ENCODE results near the gene SPG11.
"Not testable (repeated sequence)": the region's sequence is repeated elsewhere in the genome, so short reads cannot be mapped to it uniquely, and the experiment has no call there.

Gene SPG11

DNA sequence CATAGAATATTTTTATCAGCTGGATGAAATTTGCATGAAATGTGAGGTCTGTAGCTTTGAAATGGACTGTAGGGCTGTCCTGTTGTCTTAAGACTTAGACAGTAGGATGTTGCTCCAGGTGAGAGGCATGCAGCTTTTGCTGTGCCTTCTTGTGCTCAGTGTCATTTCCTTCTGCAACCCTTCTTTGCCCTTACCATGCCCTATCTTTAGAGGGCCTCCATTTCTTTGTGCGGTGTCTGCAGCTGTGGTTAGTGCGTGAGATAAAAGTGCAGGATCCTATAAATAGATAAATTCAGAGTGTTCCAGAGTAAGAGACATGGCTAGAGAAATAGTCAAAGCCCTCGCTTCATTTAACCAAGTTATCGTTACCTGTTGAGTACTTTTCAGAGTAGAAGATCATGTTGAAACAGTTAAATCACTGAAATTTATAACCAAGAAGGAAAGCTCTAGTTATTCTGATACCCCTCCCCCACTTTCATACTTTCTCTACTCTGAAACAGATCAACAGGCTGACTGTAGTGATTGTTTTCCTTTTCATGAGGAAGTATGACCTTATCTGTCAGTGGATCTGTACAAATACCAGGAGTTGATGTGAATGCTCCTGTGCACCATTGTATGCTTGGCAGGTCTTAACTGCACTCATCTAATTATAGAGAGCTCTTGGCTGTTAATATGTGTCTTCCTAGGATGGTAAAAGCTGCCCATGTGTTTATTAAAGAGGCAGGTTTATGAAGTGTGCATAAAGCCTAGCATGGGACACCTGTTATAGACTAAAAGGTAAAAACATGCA is 108.3 kb downstream of the SPG11 start:
- TF ChIP-seq, protein P1, sequence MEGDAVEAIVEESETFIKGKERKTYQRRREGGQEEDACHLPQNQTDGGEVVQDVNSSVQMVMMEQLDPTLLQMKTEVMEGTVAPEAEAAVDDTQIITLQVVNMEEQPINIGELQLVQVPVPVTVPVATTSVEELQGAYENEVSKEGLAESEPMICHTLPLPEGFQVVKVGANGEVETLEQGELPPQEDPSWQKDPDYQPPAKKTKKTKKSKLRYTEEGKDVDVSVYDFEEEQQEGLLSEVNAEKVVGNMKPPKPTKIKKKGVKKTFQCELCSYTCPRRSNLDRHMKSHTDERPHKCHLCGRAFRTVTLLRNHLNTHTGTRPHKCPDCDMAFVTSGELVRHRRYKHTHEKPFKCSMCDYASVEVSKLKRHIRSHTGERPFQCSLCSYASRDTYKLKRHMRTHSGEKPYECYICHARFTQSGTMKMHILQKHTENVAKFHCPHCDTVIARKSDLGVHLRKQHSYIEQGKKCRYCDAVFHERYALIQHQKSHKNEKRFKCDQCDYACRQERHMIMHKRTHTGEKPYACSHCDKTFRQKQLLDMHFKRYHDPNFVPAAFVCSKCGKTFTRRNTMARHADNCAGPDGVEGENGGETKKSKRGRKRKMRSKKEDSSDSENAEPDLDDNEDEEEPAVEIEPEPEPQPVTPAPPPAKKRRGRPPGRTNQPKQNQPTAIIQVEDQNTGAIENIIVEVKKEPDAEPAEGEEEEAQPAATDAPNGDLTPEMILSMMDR (IDR thresholded peaks at IDR 0.05; ENCODE audit: low read depth, low read length), result no peak
- no peak for DNase-seq (ENCODE audit: extremely low read depth, low read depth)

DNA sequence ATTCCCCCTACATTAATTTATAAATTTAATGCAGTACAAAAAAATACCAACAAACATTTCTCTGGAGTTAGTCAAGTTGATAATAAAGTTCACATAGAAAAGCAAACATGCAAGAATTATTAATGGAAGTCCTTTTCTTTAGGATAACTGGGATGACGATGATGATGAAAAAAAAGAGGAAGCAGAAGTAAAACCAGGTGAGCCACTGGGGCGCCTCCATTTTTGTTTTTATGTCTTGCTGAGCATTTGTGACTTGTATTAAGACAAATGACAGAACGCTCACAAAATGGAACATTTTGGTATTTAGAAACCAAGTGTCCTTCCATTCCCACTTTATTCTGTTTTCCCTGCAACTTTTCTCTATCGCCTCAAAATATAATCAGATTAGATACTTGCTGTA is 112.7 kb downstream of the SPG11 start:
- no peak for DNase-seq (ENCODE audit: extremely low read depth, low read depth)

DNA sequence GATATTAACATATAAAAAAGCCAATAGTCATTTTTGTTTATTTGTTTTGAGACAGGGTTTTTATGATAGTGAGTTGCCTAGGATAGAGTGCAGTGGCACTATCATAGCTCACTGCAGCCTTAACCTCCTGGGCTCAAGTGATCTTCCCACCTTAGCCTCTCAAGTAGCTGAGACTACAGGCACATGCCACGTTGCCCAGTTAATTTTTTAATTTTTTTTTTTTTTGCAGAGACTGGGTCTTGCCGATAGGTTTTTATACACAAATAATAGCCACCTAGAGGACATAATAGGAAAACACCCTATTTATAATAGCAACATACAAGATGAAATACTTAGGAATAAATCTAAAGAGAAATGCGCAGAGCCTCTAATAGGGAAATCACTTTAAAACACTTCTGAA is 113.2 kb downstream of the SPG11 start:
- TF ChIP-seq, protein P1 (IDR thresholded peaks at IDR 0.05; ENCODE audit: low read depth, low read length), result peak; percentile 29
- no peak for DNase-seq (ENCODE audit: extremely low read depth, low read depth)

More for the DNA sequence above, 112.7 kb downstream of the SPG11 start:
- TF ChIP-seq, protein P1 (IDR thresholded peaks at IDR 0.05; ENCODE audit: low read depth, low read length), result no peak

DNA sequence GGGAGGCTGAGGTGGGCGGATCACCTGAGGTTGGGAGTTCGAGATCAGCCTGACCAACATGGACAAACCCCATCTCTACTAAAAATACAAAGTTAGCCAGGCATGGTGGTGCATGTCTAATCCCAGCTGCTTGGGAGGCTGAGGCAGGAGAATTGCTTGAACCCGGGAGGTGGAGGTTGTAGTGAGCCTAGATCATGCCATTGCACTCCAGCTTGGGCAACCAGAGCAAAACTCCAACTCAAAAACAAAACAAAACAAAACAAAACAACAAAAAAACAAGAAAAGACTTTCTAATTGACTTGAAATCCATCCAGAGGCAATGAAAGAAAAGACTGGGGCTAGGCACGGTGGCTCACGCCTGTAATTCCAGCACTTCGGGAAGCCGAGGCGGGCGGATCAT is 114.3 kb downstream of the SPG11 start:
- DNase-seq (ENCODE audit: extremely low read depth, low read depth), result not testable (repeated sequence)

DNA sequence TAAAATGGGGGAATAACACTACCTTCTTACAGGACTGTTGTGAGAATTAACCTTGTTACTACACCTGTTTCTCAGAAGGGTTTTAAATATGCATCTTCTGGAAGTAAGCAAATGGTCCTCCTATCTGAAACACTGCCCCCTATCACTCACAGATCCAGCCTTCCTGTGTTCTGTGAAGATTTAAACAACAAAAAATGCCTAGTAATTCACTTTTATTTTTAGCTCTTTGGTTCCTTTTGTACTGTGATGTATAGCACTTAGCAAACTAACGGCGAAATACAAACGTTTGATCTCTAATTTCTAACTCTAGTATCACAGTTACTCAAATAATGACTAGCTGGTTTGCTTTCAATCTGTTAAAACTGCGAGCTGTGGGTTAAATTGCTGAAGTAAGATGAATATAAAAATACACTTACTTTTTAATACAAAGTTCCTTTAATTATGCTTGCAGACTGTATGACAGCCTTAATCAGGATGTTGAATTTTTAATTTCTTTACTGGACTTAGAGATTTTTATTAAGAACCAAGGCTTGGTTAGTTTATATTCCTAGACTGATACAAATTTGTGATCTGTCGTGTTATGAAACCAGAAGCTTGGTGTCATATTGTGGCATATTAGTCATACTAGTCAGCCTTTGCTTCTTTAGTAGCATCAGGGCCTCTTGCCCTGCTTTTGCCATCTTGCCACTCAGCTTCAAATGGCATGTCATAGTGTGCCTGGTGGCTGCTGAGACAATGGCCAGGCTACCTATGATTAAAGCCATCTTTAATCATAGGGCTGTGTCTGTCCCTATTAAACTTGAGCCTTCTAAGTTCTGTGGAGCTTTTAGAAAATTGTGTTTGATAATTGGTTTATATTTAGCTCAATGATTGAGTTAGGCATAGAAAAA is 117.3 kb downstream of the SPG11 start:
- DNase-seq (ENCODE audit: extremely low read depth, low read depth), result no peak
- TF ChIP-seq, protein P1 (IDR thresholded peaks at IDR 0.05; ENCODE audit: low read depth, low read length), result peak; percentile 32

DNA sequence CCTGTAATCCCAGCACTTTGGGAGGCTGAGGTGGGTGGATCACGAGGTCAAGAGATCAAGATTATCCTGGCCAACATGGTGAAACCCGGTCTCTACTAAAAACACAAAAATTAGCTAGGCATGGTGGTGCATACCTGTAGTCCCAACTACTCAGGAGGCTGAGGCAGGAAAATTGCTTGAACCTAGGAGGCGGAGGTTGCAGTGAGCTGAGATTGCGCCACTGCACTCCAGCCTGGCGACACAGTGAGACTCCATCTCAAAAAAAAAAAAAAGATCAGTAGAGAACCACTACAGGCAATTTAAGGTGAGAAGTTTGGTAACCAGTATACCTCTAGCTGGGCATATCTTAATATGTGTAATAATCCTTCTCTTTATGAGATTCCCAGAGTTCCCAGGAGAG is 118.7 kb downstream of the SPG11 start:
- DNase-seq (ENCODE audit: extremely low read depth, low read depth), result not testable (repeated sequence)

DNA sequence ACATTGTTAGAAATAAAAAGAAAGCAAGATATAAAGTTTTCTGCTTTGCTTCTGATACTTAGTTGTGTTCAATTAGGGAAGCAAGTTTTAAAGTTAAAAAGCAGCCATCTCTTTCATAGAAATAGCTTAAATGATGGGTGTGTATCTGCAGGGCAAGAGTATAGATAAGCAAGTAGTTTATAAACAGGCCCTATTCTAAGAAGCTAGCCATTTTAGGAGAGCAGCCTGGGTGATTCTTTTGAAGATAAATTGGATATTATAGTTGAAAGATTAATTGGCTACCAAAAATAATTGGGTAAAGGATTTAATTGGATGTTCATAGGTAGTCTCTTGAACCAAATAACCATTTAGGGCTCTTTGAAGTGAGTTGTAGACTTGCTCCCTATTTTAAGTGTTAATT is 120.9 kb downstream of the SPG11 start:
- TF ChIP-seq, protein P1 (IDR thresholded peaks at IDR 0.05; ENCODE audit: low read depth, low read length), result no peak
- DNase-seq (ENCODE audit: extremely low read depth, low read depth), result no peak

DNA sequence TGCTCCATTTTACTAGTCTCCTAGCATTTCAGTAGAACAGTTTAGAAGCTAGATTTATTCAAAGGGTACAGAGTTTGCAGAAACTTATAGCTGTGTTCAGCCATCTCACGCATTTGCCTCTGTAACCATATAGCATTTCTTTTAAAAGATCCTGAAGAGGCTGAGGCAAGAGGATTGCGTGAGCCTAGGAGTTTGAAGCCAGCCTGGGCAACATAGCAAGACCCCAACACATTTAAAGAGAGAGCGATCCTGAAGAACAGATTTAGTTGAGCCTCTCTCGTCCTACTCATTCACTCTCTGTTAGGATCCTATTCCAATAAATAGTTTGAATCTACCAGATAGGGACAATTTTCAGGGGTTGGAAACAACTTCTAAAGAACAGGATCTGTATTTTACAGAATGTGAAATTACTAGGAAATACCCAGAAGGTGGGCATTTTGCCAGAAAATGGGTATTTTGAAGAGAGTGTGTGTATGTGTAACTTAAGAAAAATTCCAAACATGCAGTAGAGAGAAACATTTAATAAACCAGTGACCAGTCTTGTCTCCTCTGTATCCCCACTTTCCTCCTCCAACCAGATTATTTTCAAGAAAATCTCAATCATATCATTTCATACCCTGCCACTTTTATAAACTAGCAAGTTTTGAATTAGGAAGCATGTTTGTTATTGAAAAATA is 122.0 kb downstream of the SPG11 start:
- TF ChIP-seq, protein P1 (IDR thresholded peaks at IDR 0.05; ENCODE audit: low read depth, low read length), result no peak
- DNase-seq (ENCODE audit: extremely low read depth, low read depth), result peak; percentile 50
